HG02840 (cell line): Measurements from ENCODE around the gene PCGF2.
"Not testable (repeated sequence)": the region's sequence is repeated elsewhere in the genome, so short reads cannot be mapped to it uniquely, and the experiment has no call there.

Experiments
- ATAC-seq: cut with Tn5 transposase; IDR thresholded peaks from one replicate; pipeline ENCODE4 v1.9.1; 2021; ENCODE audit warnings: mild to moderate bottlenecking, moderate library complexity, moderate number of reproducible peaks; ENCODE audit not compliant: unreplicated experiment, low FRiP score

PCGF2 gene

GRCh38 chr17:38748149-38748891, at the start of gene PCGF2:
Gene PCGF2, minus strand, starts transcription at chr17:38748336. Its CDS starts 7,934 bp downstream, at chr17:38740402.
- ATAC-seq, result no peak

- no peak for ATAC-seq
Measured at GRCh38 chr17:38797828-38798227, 49.7 kb upstream of the PCGF2 start.

- no peak for ATAC-seq
Measured at GRCh38 chr17:38797158-38797490, 49.0 kb upstream of the PCGF2 start.

DNA sequence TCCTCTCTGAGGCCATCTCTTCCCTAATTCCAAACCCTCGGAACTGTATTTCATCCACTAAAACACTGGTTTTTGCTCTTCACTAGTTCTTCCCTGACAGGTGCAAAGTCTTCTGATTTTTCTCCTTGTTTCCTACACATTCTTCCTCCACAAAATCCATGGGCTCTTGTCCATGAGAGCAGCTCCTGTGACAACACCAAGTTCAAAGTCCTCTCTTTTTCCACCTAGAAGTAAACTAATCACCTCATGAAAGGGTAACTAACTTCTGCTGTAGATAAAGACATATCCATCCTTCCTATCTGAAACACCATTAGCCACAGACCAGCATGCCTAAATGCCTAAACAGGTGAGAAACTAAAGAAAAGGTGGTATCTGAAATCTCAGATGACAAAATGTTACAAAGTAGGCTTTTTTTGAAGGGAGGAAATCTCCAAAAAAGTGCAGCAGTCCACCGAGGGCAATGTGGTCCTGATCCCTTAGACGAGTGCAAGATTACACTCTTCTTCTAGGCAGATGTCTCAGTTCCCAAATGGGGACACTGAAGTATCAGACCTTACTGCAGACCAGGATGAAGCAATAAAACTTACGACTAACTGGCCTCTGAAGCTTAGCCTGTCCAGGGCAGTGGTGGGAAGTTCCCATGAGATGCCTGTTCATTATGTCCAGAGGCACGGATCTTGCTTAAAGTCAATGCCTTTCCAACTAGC, 48.5 kb upstream of the PCGF2 start:
- no peak for ATAC-seq

- no peak for ATAC-seq
Measured at GRCh38 chr17:38794221-38794620, 46.1 kb upstream of the PCGF2 start.

GRCh38 chr17:38791162-38791561, 43.0 kb upstream of the PCGF2 start:
- no peak for ATAC-seq

DNA sequence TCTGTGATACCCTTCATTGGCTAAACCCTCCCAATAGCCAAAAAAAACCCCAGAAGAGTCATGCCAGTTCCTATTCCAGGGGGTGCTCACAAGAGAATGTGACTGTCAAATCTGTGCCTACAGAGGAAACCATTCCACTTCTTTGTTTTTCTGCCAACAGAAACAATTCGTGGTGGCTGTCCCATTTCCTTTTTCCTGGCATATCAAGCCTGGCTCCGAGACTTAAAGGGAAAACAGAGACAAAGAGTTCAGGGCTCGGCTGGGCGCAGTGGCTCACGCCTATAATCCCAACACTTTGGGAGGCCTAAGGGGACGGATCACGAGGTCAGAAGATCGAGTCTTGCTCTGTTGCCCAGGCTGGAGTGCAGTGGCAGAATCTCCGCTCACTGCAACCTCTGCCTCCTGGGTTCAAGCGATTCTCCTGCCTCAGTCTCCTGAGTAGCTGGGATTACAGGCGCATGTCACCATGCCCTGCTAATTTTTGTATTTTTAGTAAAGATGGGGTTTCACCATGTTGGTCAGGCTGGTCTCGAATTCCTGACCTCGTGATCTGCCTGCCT, 42.1 kb upstream of the PCGF2 start:
- not testable (repeated sequence) for ATAC-seq

DNA sequence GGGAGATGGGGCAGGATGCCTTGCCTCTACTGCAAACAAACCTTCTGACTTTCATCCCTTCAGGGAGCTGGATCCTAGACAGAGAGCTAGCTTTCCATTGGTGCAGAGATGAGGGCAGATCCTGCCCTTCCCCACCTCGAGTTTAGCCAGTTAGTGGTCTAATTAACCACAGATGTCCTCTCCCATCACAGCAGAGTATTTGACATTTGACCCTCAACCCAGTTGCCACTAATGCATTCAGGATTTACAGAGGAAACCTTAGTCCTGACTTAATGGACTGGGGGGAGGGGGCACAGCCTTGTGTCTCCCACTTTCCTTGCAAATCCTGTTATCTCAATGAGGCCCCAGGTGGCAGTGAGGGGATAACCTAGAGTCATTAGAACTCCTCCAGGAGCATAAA, 41.0 kb upstream of the PCGF2 start:
- no peak for ATAC-seq

- not testable (repeated sequence) for ATAC-seq
Measured at GRCh38 chr17:38787999-38788398, 39.9 kb upstream of the PCGF2 start.

DNA sequence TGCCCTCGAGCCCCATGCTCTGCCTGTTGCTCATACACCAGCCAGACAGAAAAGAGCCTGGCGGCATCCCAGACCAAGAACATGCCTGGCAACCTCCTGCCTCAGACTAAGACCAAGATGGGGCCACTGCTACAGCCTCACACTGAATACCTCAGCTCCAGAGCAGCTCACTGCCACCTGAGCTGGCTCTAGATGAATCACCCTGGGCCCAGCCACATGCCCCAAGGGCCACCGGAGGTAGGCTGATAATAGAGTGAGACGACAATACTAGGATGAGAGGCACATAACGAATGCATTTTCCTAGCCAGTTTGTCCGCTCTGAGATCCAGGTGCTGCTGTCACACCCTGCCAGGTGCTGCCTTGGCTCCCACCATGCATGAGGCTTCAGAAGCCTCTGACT, 38.2 kb upstream of the PCGF2 start:
- ATAC-seq, result no peak

DNA sequence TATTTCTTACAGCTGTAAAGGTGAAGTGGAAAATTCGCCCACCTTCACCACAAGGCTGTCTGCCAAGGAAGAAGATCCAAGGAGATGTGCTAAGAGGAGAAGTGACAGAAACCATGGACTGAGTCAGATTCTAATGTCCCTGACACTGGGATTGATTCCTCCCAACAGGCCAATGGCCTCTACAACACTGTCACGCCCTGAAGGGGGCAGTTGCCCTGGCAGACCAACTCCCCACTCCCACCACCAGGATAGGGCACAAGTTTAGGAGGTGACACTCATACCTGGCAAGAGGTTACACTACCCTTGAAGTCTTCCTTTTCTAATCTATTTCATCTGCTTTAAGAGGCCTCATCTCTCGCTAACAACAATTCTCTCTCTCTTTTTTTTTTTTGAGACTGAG, 35.1 kb upstream of the PCGF2 start:
- no peak for ATAC-seq

GRCh38 chr17:38779965-38780752, 32.0 kb upstream of the PCGF2 start:
- no peak for ATAC-seq

DNA sequence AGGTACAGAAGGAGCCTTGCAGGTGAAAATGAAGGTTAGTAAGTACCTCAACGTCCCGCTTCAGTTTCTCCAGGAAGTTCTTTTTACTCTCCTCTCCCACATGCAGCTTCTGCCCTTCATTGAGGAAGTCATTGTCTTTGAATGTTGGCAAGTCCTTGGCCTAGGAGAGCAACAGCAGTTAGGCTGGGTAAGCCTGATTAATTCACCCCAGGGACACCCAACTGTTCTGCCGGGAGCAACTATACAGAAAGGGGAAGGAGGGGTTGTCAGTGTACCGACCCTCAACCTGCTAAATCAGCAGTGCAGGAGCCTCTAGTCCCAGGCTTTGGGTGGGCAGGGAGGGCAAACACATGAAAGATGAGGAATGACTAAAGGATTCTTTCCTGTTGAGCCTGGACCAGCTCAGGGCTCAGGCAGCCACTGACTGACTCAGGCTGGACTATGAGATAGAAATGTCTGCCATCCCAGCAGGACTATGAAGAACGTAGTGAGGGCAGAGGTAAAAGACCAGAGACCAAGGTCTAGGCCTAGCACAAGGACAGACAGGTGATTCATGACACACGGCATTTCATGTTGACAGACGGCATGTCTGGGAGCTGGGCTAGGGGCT, 29.6 kb upstream of the PCGF2 start:
- no peak for ATAC-seq

DNA sequence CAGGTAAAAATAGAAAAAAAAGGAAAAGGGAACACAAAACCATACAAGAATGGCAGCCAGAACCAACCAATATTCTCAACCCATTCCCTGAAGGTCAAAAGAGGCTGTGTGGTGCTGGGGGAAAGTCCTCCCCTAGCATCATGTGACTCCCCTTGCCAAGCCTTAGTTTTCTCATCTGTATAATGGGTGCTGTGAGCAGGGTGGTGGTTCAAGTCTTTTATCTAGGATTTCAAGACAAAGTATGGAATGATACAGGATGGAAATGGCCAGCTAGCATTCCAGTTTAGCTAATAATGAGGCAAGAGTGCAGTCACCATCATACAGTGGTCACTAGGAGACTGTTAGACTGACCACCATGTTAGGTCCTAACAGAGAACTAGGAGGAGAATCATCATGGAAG, 25.1 kb upstream of the PCGF2 start:
- ATAC-seq, result no peak

- no peak for ATAC-seq
Measured at GRCh38 chr17:38768417-38768816, 20.3 kb upstream of the PCGF2 start.

DNA sequence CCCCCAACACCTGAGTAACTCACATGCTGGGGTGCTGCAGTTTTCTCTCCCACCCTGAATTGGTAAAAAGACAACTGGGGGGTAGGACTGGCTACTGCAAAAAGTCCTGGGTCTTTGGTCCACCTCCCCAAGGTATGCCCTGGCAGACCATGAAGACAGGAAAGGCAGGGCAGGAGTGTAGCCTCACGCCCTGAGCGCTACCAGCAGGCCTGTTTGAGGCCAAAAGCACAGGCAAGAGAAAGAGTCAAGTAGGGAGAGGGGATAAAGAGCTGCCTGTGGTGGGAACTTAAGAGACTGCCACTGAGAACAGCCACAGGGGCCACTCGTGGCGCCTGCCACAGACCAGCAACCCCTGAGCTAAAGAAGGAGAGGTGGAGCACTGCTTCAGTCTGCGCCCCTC, 18.2 kb upstream of the PCGF2 start:
- ATAC-seq, result no peak

GRCh38 chr17:38762231-38762630, 14.1 kb upstream of the PCGF2 start:
- ATAC-seq, result no peak

DNA sequence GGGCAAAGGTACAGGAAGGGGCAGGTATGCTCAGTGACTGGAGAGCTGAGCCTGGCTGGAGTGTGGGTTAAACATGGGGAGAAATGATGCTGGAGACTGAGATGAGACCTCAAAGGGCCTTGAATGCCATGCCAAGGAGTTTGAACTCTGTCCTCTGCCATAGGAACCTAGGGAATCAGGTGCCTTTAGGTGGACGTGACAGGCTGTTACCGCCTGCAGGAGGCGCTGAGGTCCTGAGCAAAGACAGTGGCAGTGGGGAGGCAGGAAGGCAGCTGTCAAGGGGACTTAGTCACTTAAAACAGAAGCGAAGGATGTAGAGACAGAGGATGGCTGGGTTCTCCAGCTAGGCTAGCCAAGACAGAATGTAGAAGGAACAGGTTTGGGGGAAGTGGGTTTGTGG, 13.5 kb upstream of the PCGF2 start:
- ATAC-seq, result no peak

- ATAC-seq, result no peak
Measured at GRCh38 chr17:38753071-38753506, 5.0 kb upstream of the PCGF2 start.

DNA sequence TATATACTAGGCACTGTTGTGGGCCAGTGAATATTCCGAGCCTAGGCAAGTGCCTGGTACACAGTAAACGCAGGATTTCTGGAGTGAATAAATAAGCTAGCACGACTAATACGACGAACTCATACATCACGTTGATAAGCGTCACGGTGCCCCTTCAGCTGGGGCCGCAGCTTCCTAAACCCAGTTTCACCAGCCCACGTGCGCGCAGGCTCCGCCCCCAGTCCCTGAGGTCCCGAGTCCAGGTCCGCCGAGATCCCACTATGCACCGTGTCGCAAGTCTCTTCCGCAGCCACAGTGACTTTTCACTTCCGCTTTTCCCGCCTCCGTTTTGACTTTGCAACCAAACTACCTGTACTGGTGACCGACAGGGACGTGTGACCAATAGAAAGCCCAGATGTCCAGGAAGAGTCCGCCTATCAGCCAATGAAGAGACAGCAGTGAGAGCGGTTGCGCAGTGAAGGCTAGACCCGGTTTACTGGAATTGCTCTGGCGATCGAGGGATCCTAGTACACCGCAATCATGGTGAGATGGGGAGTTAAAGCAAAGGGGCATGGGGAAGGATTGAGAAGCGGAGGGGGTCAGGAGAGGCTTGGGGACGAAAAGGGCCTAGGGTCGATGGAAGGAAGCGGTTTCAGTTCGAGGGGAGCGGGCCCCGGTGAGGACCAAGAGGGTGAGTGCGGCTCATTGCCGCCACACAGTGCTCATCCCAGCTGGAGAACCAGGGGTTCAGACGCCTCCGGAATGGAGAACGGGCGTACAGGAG, 4.4 kb upstream of the PCGF2 start, which contains the start of gene PSMB3:
Gene PSMB3 (plus strand): TSS at position 434 of the 763 bp plus-strand sequence. CDS start 86 bp downstream, at position 520.
- peak; percentile 89 for ATAC-seq
